Occipital lobe (tissue), 2 donors: ENCODE measurements around the gene CACNA1C. TPM values are rescaled to one million over a fixed set of nuclear protein-coding genes. Genes with fewer than 3 reads are reported as not detected.
"Not testable (repeated sequence)": the region's sequence is repeated elsewhere in the genome, so short reads cannot be mapped to it uniquely, and the experiment has no call there.

ENCODE experiments used
- DNase-seq: peaks from one replicate; lab custom pipeline; 2025; lab: John Stamatoyannopoulos, UW
- total RNA-seq: library from RNA; depleted of rRNA; stranded (reverse); fragments of >200 nt; gene quantifications from one replicate; pipeline ENCODE4 v1.2.3, GENCODE V29; 2014

Gene CACNA1C
- total RNA-seq, 1 donor from 2014 or later: 21.4 TPM

DNA sequence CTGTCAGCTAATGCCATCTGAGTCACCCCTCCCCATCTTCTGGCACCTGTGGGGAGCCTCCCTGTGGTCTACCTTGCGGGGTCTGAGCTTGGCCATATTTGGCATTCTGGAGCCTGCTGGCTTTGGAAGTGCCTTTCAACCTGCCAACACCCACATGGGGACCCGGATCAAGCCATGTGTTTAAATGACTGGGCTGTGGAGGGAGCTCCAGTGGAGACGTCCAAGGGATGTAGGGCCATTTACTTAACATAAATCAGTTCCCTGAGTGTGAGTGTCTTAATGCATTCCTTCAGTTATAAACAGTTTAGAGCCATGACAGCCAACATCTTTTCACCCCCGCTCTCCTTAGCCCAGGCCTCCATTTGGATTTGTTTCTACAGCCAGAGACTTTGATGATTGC lies 22.0 kb downstream of the CACNA1C start:
- DNase-seq: no peak

DNA sequence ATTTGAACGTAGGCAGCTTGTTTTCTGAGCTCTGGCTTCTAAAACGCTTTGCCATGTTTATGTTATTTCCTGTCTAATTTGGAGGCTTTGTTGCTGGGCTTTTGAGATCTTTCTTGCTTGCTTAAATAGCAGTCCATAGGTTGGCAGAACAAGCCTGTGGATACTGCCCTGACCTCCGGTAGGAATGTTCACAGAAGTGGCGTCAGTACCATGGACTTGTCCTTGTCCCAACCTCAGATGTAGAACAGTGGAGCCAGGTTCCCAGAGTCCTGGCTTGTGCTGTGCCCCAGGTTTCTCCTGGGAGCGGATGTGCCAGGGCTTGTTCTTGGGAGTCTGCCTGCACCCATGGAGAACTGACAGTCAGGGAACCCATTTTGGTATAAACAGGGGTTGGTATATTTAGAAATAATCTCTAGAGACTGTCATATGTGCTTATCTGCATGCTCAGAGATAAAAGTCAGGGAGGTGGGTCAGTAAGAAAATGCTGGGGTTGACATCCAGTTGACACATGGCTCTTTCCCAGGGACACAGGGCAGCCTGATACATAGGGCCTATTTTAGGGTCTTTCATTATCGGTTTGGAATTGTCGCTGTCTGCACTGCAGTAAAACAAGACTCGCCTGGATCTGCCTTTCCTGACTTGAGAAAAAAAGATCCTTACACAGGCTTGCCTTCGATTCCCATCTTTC lies 22.9 kb downstream of the CACNA1C start:
- DNase-seq: no peak

DNA sequence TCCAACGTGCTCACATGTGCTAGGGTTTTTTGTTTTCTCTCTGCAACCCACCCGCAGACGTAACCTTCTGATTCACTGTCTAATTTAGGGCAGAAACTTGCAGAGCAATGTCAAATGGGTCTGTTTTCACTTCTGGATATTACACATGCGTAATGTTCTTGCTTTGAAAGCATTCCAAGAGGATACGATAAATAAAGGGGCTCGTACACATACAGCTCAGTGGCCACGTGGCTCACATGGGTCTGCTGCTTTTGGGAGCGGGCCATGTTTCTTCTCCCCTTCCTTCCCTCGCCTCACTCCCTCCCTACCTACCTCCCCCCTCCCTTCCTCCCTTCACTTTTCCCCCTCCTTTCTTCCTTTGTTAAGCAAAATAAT lies 23.4 kb downstream of the CACNA1C start:
- DNase-seq: no peak

DNA sequence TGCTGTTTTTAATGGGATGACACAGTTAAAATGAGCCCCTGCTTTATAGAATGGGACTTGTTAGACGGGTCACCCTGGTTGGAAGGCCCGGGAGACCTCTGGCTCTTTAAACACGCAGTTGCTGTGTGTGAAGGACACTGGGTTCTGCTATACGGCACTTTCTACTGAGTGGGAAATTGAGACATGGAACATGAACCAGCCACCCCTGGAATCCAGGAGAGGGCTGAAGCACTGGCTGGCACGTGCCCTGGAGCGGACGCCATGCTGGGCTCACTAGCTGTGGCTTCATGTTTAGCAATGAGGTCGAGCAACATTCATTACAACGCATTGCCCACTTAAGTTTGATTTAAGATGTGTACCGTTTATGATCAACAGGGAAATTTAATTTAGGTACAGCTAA lies 23.9 kb downstream of the CACNA1C start:
- DNase-seq: no peak

DNA sequence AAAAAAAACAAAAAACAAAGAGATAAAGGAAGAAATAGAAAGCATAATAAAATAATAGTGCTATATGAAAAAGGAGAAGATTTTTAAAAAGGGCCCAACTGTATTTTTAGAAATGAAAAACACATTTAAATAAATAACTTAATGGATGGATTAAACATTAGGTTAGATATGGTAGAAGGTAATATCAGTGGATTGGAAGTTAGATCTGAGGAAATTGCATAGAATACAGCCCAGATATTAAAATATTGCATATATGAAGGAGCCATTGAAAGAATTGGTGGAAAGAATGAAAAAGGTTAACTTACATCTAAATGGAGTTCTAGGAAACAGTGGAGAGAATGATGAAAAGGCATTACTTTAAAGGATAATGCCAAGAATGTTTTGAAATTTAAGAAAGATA lies 27.8 kb downstream of the CACNA1C start:
- no peak for DNase-seq

DNA sequence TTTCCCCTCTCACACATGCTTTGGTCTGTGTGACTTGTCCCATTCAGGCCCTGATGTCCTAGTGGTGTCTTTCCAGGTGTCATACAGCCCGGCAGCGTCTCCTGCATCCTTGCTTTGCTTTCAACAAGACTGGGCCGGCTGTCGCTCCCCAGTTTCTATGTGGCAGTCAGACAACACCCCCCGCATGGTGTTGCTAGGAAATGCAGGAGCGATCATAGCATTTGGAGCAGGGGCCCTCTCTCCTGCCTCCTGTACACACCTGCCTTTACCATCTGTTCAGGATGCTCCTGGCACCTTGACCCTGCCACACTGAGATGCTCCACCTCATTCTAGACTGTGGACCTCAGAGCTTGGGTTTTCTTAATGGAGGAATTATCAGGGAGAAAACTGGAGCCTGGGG lies 29.5 kb downstream of the CACNA1C start:
- no peak for DNase-seq

DNA sequence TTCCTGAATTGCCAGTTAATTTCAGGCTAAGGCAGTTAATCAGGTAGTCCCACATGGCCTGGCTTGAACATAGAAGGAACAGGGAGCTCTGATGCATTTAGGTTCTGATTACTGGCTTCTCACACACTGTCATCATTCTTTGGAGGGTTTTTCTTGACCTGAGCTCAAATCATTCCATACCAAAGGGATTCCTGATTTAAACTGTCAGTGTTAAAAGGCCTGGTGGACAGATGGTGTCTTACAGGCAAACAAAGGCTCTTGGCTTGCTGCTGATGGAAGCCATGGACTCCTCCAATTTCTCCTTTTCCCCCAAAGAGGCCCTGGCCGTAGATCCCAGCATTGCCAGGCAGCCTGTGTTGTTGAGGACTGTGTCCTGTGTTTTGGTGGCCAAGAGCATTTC lies 30.2 kb downstream of the CACNA1C start:
- no peak for DNase-seq

DNA sequence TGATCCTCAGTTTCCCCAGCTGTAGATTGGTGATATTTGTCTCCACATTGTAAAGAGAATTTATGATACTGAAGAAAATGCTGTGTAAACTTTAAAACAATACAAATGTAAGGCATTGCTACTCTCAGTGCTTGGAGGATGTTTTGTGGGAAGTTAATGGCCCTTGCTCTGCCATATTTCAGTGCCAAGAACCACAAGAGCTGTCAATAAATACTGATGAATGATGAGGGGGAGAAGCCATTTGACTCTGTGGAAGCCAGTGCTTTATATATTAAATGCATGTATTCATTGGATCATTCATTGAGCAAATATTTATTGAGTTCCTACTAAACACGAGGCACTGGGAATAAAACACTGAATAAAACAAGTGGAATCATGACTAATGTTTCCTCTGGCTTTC lies 30.8 kb downstream of the CACNA1C start:
- no peak for DNase-seq

DNA sequence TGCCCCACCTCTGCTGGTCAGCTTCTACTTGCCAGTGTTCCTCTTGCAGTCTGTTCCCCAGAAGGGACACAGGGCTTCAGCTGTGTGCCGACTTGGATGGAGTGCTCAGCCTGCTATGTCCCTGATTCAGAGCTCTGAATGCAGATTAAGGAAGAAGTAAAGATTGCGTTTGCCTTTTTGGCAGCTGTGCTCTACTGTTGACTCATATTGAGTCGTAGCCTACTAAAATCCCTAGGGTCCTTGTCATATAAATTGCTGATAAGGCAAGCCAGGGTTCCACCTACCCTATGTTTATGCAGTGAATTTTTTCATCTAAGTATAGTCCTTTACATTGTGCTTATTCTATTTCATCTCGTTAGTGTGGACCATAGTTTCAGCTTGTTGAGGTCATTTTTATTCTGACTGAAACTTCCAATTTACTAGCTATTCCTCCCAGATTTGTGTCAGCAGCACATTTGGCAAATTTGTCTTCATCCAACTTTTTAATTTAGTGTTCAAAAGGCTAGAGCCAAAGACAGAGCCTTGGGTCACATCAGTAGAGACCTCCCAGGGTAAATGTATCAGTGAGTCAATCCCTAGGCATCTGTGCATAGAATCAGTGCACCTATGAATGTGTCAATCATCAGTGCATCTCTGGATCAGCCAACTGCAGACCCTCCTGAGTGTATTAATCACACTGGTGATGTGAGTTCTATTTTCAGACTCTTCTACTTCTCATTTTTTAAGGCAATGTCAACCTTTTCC lies 31.9 kb downstream of the CACNA1C start:
- DNase-seq: no peak

DNA sequence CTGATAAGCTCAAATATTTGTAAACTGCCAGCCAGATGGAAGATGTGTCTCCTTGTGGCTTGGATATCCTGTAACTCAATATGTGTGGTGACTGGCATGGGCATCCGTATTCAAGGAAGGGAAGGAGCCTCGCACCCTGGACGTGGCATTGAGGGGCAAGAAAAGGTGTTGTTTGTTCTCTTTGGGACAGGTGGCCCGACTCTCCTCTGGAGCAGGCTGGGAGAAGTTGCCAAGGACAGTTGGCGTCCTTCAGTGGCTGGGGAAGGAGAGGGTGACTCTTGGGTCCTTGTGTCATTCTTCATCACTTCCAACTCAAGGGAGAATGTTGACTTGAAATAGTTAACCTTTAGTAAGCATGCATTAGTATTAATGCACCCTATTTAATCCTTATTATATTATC lies 39.6 kb downstream of the CACNA1C start:
- DNase-seq: no peak

DNA sequence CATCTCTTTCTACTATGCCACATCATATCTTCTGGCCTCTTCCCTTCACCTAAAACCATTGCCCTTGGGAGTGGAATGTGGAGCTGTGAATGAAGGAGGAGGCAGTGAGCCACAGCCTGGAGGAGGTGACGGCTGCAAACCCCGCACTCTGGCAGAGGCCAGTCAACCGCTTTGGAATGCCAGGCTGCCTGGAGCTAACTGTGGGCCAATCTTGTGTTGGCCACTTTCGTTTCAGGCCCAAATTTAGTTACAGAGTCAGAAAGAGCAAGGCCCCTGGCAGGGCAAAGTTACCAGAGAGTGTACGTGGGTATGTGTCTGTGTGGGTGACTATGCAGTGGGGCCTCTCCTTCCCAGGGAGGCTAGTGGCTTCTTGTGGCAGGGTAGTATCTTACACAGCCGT lies 40.1 kb downstream of the CACNA1C start:
- no peak for DNase-seq

DNA sequence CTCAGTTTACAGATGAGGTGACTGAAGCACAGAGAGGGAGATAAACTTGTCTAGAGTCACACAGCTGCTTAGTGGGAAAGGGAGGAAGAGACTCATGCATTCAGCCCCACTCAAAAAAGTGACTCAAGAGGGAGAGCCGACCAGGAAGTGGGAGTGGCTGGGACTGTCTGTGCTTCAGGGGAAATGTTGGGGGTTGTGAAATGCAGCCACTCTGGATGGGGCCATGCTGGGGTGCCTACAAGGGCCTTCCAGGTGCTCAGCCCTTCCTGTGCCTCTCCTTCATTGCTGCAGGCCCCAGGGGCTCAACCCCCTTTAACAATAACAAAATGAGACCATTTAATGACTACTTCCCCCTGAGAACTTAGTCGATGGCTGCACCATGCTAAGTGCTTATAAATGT lies 41.8 kb downstream of the CACNA1C start:
- DNase-seq: no peak

DNA sequence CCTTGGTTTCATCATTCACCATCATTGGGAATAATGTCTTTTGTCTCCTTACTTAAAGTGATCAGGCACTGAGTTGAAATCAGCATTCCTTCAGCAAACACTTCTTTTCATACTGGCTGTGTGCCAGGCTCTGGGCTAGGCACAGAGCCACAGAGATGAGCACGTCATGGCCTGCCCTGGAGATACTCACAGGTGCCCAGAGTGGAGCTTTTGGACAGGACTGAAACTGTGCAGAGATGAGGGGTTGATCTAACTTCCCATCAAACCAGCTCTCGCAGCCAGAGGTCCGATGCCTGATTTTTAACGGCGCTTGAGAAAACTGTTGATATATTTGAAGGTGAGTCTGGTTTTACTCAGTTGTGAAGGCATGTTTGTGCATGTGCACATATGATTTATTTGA lies 43.1 kb downstream of the CACNA1C start:
- no peak for DNase-seq

DNA sequence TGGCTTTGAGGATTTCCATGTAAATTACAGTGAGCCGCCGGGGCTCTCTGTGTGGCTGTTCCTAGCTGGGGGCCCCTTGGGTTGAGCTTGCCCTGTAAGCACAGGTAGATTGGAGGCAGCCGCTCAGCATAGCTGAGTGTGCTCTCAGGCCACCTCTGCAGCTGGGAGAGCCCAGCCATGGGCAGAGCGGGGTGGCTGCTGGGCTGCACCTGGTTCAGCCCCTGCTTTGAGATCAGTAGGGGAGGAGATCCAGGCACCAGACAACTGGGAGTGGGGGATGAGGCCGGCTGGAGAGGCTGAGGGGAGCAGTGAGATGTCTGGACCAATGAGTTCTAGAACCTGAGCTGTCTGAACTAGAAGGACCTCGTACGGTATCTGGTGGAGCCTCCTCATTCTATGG lies 44.8 kb downstream of the CACNA1C start:
- DNase-seq: no peak

DNA sequence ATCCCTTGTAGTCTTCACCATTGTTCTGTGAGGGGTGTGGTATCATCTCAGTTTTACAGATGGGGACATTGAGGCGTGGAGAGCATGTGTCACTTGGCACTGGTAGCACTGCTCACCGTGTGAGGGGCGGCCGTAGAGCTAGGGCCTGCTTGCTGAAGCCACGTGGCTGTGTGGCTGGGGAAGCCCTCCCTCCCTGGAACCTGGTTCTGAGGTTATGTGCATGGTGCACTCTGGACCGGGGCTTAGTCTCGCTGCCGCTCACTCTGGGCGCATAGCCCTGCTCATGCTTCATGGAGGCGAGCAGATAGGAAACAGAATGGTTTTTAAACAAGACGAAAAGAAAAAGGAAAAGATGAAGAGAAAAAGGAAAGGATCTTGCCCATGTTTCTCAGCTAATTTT lies 46.1 kb downstream of the CACNA1C start:
- DNase-seq: no peak

DNA sequence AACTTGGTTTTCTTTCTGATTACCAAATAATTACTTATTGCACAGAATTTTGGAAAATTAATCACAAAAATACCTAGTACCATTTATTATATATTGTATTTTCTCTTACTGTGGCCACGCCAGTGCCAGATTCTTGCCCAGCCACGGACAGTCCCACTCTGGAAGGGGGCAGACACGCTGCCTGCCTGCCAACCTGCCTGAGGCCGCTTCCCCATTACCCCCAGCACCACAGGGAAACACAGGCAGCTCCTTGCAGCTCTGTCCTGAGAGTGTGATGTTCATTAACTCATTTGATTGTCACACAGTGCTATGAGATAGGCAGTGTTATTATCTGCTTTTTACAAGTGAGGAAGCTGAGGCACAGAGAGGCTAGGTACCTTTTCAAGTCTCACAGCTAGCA lies 46.8 kb downstream of the CACNA1C start:
- DNase-seq: no peak

DNA sequence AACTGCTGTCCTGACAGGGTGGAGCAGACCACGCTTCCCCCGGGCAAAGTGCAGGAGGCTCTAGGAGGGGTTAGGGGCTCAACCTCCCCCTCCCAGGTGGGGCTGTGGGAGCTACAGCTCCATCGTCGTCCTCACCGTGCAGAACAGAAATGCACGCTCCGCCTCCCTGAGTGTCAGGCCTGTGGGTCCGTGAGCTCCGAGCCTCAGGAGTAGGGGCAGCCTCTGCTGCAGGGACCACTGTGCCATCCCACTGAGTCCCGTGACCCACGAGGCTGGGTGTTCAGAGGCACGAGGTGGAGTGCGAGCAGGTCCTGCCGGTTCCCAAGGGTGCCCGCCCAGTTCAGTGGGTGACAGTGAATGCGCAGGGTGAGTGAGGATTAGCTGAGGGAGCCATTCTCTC lies 48.6 kb downstream of the CACNA1C start:
- no peak for DNase-seq

DNA sequence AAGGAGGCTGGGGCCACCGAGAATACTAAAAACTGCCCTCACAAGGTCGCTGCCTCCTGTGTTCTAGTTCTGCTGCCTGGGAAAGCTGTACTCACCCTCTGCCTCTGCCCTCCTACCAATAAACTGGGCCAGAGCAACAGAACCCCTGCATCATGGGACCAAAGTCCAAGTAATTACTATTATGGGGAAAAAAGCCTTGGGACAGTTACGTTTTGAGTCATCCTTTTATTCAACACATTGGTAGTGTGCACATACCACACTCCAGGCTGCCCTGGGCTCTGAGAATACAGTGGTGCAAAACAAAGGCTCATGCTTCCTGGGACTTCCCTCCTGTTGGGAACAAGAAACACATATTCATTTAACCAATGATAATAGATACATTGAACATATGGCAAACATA lies 49.0 kb downstream of the CACNA1C start:
- no peak for DNase-seq

DNA sequence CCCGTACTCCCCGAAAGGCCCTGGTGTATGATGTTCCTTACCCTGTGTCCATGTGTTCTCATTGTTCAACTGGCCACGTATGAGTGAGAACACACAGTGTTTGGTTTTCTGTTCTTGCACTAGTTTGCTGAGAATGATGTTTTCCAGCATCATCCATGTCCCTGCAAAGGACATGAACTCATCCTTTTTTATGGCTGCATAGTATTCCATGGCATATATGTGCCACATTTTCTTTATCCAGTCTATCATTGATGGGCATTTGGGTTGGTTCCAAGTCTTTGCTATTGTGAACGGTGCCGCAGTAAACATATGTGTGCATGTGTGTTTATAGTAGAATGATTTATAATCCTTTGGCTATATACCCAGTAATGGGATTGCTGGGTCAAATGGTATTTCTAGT lies 49.9 kb downstream of the CACNA1C start:
- not testable (repeated sequence) for DNase-seq

DNA sequence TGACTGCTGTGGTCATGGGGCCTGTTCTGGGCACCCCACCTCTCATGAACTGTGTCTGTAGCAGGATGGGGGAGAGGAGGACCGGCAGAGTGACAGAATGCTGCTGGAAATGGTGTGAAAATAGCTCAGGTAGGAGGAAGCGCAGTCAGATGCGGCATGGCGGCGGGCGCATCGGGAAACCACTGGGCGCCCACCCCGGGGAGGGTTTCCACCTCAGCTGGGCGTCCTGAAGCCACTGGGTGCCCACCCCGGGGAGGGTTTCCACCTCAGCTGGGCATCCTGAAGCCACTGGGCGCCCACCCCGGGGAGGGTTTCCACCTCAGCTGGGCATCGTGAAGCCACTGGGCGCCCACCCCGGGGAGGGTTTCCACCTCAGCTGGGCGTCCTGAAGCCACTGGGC lies 52.6 kb downstream of the CACNA1C start:
- not testable (repeated sequence) for DNase-seq

DNA sequence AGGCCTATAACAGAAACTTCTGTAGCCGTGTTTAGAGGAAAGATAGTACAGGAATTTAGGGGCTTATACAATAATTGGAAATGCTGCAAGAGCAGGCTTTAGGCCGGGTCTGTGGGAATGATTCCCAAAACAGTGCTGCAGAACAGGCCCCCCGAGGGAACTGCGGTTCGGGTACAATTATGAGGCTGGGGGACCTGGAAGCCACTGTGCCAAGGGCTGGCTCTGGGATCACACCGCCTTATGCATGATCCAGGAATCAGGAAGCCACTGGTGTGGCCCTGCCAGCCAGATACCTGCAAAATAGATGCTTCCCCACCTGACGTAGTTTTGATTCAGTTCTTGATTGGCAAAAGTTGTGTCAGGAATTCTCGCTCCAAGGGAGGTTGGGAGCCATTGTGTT lies 55.4 kb downstream of the CACNA1C start:
- DNase-seq: no peak

DNA sequence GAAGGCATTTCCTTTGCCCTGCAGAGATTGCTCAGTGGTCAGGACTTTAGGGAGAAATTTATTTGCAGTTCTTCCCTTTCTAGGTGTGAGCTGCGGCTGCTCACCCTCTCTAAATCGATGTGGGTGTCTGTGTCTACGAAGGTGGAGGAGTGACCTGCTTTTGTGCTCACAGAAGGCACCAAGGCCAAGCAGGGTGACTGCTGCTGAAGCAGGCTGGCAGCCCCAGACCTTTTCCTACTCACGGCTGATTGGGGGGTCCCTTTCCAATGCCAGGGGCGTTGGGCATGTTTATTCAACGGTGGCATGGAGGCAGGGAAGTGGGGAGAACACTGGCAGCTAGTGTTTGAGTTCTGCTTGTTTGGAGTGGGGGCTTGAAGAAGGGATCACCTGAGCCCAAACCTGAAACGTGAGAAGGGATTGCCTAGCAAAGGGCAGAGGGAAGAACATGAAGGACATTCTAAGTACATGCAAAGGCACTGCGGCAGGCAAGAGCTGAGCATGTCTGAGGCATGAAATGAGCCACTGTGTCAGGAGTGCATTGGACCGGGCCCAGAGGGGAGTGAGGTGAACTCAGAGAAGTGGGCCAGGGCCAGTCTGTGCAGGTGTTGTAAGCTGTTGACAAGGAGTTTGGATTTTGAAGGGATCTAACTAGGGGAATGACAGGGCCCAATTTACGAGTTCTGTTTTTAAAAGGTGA lies 56.3 kb downstream of the CACNA1C start:
- no peak for DNase-seq

DNA sequence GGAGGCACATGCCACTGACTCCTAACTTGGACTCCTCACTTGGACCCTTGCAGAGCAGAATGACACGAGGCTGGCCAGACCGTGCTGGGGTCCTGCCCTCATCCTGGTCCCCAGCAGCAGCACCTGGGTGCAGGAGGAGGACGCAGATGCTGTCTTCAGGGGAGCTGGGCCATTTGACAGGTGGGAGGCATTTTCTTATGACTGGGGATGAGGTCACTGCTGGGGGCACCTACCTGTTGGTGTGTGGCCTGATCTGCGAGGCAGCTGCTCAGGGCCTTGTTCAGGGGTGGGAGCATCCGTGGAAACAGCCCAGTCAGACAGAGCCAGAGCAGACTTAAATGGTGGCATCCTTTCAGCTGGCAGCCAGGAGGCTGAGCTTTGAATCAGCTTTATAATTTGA lies 57.3 kb downstream of the CACNA1C start:
- DNase-seq: no peak
